GM19193 (cell line): ENCODE results near the gene PNMT.

Experiments
- POLR2A ChIP-seq: IDR thresholded peaks from 4 replicates; pipeline ENCODE4 v1.6.1; 2011; ENCODE audit not compliant: insufficient read depth, insufficient read length; ENCODE audit errors: extremely low read depth

Gene PNMT

DNA sequence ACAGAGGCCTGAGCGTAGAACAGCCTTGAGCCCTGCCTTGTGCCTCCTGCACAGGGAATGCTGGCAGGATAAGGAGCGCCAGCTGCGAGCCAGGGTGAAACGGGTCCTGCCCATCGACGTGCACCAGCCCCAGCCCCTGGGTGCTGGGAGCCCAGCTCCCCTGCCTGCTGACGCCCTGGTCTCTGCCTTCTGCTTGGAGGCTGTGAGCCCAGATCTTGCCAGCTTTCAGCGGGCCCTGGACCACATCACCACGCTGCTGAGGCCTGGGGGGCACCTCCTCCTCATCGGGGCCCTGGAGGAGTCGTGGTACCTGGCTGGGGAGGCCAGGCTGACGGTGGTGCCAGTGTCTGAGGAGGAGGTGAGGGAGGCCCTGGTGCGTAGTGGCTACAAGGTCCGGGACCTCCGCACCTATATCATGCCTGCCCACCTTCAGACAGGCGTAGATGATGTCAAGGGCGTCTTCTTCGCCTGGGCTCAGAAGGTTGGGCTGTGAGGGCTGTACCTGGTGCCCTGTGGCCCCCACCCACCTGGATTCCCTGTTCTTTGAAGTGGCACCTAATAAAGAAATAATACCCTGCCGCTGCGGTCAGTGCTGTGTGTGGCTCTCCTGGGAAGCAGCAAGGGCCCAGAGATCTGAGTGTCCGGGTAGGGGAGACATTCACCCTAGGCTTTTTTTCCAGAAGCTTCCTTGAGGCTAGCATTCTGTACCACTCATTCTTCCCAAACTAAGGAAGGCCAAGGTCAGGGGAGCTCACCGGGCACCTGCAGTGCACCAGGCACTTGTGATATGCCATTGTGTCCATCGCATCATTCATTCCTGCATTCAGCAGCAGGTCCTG, 1.9 kb downstream of the PNMT start:
- no peak for TF ChIP-seq POLR2A

DNA sequence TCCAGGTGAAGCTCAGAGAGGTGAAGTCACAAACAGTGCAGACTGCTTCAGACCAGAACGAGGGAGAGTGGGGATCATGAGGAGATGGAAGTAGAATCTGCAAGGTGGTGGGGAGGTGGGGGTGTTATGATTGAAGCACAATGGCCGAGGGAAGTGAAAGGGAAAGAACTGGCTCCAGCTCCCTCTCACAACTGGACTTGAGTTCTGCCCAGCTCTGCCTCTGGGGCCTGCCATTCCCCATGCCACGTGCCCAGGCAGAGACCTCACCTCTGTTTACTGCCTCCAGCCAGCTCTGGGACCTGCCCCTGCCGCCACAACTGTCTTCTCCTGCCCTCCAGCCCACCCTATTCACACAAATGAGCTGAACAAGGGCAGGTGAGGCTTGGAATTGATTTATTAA, 2.5 kb downstream of the PNMT start:
- no peak for TF ChIP-seq POLR2A

DNA sequence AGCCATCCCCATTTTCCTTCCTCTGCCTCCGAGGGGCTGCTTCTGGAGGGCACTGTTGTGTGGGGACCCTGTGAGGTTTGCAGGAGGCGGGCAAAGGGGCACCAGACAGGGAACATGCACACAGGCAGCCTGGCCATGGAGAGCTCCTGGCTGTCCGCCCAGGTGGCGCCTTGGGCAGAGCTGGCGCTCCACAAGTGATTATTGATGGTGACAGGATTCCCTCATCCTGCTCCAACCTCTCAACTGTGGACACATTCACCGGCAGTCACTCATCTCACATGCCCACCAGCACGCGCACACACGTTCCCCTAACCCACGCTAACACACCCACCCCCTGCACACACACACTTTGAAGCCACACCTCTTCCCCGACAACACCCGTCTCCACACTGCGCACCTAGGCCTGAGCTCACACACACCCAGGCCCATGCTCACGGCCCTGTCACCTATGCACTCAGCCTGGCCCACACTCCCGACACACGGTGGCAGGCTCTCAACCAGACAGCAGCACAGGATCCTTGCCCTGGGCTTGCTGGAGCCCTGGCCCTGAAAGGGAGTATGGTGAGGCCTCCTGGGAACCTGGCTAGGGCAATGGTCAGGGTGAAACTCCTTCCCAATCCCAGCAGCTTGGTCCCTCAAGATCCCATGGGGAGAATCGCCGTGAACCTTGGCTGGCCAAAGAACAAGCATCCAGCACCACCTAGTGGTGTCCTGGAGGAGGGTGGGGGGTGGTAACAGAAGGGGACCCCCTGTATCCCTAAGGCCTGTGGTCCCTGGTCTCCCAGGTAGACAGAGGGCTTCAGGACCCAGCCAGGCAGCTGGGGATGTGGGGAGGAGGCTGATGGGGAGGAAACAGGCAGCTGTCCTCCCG, 3.6 kb downstream of the PNMT start:
- TF ChIP-seq POLR2A, result no peak

DNA sequence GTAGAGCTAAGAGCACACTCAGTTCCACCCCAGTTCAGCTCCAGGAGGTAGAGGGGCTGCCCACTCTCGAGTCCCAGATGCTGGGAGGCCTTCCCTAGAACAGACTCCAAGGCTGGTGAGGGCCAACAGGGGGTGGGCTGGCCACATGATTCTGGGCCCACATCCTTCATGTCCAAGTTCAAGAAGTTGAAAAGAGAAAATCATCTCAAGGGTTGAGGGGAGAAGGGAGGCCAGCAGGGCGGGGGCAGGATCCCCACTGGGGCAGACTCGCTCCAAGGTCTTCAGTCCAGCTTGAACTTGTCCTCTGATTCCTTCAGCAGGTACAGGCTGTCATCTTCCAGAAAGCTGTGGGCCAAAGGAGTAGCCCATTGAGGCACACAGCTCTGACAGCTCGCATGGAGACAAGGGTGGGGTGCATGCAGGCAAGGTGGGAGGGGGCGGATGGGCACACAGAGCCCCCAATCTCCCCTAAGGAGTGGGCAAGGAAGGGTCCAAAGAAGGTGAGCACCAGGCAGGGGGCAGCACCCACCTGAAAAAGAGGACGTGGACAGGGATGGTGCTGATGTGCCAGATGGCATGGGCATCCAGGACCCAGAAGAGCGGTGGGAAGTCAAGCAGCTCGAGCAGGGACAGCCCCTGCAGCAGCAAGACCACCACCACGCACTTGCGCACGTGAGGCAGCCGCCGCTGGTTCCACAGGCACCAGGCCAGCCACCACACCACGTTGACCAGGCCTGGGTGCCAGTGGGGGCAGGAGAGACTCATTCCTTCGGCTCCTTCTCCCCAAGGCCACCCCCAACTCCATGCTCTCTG, 4.5 kb downstream of the PNMT start:
- no peak for TF ChIP-seq POLR2A

DNA sequence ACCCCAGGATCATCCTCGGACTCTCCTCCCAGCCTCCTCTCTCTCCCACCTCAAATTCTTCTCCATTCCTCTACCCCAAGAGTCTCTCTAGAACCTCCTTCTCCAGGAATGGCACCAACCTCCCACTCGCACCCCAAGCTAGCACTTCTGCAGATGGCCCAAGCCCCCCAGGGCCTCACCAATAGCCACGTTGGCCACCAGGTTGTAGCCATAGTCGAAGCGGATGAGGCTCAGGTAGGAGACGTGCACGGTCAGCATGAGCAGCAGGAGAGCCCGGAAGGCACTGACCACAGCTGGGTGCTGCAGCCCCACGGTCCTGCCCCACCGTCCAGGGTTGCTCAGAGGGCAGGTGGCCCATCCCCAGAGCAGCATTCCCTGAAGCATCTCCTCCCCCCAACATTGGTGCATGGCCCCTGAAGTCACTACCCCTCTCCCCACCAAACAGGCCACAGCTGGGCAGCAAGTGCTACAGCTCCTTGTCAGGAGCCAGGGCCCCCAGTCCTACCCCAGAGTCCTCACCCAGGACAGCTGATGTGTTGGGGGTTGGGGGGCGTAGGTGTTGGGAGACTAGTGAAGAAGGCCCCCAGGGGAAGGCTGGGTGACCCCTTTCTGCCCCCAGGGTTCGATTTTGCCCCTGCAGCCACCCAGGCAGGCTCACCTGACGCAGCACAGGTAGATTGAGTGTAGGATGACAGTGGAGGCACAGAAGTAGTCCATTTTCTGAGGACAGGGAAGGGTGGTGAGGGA, 5.3 kb downstream of the PNMT start:
- no peak for TF ChIP-seq POLR2A

DNA sequence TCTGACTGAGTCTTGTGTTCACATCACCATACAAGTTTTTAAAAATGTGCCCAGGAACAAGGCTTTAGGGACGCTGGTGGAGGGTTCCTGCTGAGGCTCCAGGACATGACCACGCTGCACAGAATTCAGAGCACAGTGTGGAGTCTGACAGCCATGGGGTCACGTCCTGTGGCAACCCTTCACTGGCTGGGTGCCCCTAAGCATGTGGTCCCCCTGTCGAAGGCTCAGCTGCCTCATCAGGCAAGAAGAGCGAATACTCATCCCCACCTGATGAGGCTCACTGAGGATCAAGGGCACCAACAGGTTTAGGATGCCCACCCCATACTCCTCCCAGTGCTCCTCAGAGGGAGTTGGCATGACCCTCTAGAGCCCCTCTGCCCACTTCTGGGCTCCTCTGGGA, 5.9 kb downstream of the PNMT start:
- TF ChIP-seq POLR2A, result no peak

DNA sequence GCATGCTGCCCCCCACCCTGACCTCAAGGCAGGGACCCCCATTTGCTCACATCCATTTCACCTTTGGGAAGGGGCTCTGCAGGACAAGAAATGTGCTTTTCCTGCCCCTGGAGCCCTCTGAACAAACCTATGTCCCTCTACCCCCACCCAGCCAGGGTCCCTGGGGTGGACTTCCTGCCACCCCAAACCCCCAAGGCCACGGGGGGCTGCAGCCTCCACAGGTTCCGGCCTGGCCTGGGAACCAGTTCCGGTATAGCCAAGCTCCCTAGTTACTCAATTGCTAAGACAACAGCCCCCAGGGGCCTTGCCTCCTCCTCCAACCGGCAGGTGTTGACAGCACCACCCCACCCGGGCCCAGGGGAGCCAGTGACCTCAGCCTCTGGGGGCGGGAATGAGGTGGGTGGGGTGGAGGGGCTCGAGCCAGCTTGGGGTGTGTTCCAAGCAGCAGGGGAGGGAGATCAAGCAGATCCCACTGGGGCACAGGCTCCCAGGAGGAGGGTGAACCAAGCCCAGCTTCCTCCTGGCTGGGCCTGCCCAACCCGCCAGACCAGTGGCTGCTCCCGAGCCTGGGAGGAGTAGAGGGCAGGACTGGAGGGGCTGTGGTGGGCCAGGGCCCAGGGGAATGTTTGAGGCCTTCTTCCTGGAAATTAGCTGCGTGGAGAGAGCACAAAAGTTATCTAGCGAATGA, 6.6 kb downstream of the PNMT start:
- no peak for TF ChIP-seq POLR2A

DNA sequence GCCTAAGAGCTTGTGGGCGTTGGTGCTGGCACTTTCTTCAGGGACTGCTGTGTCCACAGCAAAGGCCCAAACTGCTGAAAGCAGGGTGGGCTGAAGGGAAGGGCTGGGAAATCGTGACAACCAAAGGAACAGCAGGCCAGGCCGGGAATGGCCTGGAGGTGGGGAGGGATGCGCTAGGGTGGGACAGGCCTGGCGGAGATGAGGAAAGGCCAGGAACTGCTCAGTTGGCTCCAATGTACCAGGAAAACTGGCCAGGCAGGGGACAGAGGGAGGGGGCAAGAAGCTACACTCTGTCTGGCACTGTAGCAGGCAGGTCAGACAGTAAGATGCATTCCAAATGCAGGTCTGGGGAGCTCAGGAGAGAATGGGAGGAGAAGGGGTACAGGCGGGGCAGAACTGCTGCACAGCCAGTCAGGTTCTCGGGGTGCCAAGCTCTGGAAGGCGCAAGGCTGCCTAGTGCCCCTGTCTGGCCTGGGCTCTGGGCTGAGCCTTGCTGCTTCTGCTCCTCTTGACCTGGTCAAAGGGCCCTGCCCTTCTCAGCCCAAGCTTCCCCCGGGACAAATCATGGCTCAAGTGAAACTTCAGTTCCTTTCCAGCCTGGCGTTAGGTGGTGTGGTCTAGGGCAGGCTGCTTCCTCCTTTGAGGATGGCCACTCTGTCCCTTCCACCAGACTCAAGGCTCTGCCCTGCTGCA, 7.3 kb downstream of the PNMT start:
- no peak for TF ChIP-seq POLR2A

DNA sequence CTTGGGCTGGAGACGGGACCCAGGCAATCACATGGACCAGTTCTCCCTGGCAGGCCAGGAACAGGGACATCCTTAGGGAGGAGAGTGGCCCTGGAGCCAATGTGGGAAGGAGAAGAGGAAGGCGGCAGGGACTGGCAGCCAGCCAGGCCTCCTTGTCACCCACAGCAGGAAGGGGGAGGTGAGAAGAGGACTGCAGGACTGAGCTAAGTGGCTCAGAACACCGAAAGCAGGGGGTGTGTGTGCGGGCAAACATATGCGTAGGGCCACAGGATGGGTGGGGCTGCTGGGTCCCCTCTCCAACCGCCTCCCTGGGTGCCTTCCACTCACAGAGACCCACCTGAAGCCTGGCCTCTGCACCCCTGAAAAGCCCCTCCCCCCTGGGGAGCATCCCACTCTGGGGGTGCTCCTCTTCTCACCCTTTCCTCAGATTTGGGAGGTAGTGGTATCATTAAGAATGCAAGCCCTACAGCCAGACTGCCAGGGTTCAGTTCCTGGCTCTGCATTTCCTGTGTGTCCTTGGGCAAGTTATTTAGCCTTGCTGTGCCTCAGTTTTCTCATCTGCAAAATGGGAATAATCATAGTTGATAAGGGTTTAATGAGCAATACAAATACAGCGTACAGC, 8.1 kb downstream of the PNMT start:
- TF ChIP-seq POLR2A, result no peak

DNA sequence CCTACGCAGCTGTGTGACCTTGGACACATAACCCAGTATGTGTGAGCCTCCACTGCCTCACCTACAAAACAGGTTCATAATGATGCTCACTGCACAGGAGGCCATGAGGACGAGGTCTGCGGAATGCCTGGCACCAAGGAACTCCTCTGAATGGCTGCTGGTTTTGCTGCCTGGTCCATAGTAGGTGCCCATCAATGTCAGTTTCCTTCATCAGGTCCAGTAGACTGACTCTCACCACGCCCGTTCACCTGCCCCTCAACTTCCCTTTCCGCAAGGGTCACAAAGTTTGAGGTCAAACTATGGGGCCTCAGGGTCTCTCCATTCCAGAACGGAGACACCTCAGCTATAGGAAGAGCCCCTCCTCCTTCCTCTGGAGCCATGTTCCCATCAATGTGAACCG, 8.8 kb downstream of the PNMT start:
- no peak for TF ChIP-seq POLR2A

DNA sequence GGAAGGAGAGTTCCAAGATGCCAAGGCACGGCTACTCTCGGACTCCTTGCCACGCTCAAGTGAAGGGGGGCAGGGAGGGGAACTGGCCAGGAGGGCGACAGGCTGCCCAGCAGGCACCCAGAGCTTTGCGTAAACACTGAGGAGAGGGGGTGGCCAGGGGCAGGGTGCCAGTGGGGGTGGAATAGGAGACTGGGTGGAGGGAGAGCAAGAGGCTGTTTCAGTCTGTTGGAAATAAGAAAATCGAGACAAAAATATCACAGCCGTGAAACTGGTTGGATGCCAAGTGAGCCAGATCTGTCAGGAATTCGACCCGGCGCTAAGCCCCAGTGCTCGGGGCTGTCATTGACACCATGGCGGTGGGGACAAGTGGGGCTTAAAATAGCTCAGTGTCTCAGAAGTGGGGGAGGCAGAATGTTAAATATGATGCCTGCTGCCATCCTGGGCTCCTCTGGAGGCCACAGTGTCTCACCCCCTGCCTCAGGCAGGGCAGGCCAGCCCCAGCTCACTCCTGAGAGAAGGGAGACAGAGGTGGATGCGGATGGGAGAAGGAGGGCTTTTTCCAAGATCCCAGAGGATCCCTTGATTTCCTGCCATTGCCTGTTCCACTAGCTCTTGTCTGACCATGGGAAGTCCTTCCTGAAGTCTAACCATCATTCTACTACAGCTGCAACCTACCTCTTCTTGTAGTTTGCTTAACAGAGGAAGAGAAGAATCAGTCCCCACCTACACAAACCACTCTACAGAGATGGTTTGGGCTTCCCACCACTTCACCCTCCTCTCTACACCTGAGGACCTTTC, 9.5 kb downstream of the PNMT start:
- no peak for TF ChIP-seq POLR2A
